ENCODE measurements around the gene SLC2A6.

Gene SLC2A6

DNA sequence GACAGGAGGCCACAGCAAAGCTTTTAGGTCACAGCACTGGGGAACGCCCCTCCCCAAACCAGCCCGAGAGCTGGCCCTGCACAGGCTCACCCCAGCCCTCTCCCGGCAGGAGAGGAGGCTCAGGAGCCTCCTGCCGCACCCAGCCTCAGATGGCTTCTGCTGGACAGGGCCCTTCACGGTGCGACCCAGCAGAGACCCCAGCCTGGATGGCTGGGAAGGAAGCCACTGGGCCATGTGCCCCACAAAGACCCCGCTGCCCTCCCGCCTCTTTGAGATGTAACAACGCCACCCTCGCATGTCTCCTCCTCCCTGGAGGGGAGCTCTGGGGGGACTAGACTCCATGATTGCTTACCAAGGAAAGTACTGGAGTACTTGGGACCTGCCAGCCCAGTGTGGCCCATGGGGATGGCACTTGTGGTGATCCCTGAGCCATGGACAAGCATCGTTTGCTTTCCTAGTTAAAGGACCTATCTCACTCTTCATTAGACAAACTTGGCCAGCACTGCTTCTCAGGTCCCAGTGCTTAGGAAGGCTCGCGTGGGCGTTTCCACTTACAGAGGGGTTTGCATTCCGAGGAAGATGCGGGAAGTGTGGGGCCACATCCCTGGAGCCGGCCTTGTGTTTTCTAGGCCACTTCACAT lies 36.8 kb upstream of the SLC2A6 start:
- no peak for DNase-seq (ENCODE audit: low spot score)

DNA sequence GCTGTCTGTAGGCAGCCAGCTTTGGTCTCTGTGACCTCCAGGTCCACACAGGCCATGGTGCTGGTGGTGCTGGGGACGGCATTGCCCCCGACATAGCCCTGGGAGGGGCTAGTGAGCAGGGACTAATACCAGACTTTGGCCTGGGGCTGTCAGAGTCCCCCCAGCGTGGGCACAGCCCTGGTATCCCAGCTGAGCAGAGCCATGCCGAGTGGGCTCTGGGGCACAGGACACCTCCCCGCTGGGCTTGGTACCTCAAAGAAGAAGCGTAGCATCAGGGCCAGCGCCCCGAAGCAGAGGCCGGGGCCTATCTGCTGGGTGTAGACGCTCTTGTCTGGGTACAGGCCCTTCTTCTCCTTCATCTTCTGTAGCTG lies 36.3 kb upstream of the SLC2A6 start:
- no peak for DNase-seq (ENCODE audit: low spot score)

DNA sequence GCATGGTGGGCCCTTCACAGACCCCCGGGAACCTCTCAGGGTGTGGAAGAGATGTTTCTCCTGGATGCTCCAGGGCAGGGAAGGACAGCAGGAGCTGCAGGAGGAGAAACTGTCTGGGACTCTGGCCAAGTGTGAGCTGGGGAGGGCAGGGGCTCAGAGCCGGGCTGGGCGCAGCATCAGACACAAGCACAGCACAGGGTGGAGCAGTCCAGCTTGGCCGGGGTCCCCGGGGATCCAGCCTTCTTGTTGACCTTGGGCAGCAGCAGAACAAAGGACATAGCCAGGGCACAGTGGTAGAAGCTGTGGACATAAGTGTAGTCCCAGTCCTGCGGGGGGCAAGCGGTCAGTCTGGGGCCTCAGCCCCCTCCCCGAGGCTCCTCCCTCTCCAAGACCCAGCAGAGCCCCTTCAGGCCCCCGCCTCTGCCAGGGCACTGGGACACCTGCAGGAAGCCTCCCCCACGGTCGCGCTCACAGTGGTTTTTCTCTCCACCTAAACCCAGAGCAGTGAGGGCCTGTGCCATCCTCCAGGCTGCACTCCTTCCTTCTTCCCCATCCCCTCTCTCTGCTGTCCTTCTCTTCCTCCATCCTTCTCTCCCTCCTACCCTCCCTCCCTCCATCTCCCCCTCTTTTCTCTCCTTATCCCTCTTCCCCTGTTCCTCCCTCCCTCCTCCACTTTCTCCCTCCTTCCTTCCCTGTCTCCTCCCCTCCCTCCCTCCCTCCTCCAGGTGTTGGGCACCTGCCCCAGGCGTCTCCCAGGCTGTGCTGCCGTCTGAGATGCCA lies 35.8 kb upstream of the SLC2A6 start:
- DNase-seq (ENCODE audit: low spot score): no peak

DNA sequence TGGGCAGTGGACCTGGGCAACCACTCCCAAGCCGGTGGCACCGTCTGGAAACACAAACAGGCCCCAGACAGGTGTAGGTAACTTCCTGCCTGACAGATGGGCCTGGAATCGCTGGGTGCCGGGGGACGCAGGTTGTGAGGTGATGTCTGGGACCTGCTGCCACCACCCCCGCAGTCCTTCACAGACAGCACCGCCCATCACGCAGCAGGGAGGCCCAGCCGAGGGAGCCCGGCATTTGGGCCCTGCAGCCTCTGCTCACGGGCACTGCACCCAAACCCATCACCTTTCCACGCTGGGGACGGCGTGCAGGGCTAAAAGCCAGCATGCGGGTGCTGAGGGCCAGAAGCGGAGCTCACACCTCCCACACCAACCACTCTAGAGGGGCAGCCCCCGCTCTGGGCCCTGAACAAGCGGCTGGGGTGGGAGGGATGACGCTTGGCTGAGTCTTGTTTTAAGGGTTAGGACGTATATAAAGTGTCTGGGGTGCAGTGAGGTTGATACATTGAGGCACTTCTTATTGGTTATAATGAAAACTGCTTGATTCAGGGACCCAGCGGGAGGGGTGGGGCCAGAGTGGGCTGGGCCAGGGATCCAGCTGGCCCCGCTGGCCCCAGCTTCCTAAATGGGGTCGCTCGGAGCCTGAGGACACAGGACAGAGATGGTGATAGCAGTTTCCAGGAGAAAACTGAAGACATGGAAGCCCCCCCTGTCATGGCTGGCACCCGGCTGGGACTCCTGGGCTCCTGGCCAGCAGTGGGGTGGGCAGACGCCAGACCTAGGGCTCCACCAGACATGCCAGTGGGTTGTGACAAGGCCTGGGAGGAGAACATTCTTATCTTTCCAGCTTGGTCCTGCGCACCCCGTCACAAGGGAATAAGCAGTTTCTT lies 34.6 kb upstream of the SLC2A6 start:
- DNase-seq (ENCODE audit: low spot score): no peak

DNA sequence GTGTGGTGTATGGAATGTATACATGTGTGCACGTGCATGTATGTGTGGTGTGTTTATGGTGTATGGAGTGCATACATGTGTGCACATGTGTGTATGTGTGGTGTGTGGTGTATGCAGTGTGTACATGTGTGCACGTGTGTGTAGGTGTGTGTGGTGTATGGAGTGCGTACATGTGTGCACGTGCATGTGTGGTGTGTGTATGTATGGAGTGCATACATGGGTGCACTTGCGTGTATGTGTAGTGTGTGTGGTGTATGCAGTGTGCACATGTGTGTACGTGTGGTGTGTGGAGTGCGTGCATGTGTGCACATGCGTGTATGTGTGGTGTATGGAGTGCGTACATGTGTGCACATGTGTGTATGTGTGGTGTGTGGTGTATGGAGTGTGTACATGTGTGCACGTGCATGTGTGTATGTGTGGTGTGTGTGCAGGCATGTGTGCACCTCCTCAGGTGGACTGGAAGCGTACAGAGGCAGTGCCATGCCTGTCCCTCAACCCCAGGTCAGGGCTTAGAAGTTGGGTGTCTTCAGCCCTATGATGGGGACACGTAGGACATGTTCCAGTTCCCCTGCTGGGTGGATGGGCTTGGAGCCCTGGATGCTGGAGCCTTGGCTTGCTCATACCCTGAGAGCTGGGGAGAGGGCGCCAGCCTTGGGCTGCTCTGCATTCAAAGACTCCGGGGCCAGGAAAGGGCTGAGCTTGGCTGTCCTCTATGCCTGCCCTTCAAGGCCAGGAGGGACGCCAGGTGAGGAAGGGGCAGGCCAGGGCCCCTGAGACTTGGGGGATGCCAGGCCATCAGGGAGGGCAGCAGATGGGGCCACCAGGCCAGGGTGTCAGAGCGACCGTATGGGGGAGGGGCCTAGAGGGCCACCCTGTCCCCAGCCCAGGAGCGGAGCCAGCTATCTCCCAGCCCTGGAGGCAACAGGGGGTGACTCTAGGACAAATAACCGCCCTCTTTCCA lies 33.6 kb upstream of the SLC2A6 start:
- no peak for DNase-seq (ENCODE audit: low spot score)

DNA sequence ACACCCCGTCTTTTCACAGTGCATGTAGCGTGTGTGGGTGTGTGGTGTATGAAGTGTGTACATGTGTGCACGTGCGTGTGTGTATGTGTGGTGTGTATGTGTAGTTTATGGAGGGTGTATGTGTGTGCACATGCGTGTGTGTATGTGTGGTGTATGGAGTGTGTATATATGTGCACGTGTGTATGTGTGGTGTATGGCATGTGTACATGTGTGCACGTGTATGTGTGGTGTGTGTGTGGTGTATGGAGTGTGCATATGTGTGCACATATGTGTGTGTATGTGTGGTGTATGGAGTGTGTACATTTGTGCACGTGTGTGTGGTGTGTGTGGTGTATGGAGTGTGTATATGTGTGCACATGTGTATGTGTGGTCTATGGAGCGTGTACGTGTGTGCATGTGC lies 32.7 kb upstream of the SLC2A6 start:
- DNase-seq (ENCODE audit: low spot score): no peak

DNA sequence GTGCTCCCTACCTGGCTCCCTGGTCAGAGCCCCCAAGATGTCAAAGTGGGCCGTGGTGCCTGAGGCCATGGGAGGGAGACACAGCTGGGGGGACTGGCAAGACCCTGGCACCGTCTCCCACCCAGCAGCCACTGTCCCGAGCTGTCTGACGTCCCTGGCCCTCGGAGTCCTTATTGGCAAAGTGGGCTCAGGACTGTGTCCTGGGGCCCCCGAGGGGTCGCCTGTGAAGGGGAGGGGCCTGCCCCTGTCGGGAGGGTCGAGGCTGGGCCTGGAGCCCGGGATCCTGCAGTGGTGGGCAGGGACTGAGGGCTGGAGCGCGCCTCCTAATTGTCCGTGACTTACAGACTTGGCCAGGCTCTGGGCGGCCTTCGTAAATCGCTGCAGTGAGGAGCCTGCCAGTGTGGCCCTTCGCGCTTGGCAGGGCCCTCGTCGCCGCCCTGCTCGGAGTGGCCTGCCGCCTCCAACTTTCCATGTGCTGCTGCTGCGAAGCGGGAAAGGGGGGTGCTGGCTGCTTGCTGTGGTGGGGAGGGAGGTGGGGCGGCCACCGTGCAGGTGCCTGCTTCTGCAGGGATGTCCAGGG lies 32.1 kb upstream of the SLC2A6 start:
- DNase-seq (ENCODE audit: low spot score): no peak

DNA sequence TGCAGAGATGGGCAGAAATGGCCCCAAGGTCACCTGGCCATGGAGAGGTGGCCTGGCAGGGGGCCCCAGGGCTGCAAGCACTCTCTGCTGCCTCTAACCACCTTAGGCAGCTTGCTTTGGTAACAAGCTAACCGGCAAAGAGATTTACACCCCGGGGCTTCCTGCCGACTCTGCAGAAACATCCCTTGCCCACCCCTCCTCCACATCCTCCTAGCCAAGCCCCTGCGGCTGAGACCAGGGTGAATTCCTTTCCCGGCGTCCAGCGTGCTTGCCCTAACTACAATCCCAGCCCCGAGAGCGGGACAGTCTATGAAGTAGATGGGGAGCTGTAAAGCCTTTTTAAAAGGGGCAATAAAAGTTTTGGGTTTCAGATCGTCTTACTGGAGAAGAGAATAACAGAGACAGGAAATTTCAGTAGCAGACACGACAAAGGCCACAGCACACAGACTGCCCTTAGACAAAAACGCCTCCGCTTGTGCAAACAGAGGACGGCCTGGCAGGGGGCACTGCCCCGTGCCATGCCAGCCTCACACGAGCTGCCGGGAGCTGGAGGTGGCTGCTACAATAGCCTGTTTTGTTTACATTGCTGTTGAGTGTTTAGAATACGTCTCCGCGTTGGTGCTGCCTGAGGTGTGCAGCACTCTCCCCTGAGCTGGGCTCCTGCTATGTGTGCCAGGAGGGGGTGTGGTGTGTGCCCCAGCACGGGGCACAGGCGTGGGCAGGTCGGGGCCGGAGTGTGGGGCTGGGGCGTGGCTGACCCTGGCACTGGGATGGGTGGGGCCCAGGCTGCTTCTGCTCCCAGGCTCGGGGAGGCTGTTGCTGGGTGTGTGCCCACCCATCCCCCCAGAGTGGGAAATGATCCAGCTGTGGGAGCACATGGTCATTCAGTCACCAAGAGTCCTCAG lies 30.5 kb upstream of the SLC2A6 start:
- no peak for DNase-seq (ENCODE audit: low spot score)

DNA sequence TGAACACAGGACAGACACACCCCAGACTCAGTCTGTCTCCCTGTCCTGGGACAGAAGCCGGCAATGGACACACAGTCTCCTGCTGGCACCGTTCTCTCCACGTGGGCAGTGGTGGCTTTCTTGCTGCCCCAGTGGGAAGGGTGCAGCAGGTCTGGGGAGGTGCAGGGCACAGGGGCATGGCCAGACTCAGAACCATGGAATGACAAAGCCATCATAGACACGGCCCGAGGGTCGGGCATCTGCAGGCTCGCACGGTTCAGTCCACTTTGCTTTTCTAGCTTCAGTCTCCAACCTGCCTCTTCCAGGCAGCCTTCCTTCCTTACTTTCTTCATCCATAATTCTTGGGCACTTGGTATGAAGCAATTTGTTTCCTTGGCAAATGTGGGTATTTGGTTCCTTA lies 29.1 kb upstream of the SLC2A6 start:
- no peak for DNase-seq (ENCODE audit: low spot score)

DNA sequence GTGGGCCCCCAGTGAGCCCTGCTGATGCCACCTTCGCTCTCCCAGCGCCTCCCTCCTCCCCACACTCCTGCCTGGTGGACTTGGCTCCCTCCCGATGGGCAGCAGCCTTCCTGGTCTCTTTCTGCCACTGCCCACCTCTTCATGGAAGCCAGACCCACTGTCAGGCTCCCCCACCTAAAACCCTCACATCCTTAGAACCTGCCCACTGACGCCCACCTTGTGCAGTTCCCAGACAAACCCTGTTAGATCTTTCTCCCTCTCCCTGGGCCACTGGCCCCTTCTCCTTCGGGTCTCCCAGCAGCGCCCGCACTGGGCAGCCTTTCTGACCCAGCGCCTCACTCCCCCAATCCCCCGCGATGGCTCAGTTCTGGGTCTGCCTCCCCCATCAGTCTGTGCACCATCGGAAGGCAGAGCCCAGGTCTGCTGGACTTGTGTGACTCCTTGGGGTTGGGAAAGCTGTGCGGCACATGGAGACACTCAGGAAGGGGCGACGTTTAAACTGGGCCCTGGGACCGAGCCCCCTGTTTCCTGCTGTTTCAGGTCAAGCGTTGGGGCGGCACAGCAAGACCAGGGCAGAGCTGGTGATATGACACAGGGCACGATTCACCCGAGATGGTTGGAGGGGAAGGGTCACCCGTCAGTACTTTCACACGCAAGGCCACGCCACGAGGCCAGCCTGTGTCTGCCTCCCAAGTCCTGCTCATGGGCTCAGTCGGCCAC lies 28.5 kb upstream of the SLC2A6 start:
- no peak for DNase-seq (ENCODE audit: low spot score)

DNA sequence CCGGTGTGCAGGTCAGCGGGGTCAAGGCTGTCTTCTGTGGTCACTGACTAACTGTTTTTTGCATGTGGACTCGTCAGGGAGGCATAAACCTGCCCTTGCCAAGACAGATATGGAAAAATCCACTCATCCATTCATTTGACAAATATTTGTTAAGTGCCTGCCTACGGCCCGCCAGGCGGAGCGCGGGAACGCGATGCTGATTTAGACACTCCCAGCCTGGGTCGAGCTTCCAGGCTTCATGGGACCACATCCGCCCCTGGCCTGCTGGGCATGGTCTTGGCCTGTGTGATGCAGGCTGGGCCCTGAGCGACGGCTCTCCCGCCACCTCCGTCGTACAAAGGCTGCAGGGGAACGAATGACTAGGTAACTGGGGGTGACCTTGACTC lies 27.7 kb upstream of the SLC2A6 start:
- DNase-seq (ENCODE audit: low spot score): no peak

DNA sequence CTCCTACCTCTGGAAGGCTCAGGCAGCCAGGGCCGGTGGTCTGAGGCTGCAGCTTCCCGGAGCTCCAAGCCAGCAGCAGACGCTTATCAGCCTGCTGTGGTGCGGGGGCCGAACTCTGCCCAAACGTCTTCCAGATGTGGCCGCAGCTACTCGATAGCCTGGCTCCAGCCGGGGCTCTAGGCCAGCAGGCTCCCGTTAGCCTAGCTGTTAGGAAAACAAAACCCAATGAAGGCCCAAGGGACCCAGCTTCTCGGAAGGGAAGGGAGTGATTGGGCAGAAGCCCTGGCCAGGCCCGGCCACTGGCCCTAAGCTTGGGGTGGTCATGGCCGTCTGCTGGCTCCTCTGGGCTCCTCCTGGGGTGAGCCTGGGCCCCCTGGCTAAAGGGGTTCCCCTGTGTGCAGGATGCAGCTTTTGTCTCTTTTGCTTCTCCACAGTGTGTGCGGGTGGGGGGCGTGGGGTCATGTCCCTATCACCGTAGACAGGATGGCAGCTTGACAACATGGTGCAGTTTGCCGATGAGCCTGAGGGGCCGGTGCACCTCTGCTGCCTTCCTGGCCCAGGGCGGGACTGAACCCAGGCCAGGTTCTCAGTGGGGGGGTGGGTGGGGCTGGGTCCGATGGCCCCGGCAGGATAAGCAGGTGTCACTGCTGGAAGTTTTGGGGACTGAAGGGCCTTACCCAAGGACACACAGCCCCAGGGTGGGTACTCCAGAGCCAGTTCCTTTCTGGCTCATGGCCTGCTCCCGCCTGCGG lies 27.2 kb upstream of the SLC2A6 start:
- no peak for DNase-seq (ENCODE audit: low spot score)

DNA sequence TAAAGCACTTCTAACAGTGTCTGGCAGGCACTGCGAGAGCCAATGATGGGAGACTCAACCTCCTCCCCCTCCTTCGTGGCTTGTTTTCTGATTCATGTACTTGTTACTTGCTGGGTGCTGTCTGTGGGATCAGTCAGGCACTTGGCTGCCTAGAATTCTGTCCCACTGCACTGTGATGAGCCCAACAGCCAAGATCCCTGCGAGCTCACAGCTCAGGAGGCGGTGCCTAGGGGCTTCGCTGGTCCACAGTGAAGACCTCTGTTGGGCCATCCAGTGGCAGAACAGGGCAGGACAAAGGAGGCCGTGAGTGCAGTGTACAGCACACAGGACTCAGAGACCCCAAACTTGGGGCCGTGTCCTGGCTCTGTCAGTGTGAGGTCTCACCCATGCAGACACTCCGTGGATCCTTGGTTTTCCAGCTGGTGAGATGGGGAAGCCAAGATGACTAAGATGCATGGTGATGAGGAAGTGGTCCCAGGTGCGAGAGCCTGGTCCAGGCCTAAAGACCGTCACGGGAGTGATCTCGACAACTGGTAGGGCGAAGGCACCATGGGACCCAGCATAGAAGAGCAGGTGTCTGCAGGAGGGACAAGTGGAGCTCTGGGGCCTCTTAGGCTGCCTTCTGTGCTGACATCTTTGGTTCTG lies 26.4 kb upstream of the SLC2A6 start:
- DNase-seq (ENCODE audit: low spot score): no peak

DNA sequence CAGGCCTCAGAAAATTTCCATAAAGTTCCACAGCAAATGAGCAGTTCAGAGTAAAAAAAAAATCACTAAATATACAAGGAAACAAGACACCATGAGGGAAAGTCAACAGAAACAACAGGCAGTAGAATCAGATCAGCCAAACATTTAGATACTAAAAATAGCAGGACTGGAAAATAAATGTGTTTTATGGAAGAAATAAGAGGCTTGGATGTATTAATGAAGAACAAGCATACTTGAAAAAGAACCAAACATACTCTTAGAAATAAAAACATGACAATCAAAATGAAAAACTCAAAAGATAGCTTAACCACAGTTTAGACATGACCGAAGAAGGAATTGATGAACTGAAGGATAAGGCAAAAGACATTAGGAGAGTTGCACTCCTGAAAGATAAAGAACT lies 23.2 kb upstream of the SLC2A6 start:
- no peak for DNase-seq (ENCODE audit: low spot score)

DNA sequence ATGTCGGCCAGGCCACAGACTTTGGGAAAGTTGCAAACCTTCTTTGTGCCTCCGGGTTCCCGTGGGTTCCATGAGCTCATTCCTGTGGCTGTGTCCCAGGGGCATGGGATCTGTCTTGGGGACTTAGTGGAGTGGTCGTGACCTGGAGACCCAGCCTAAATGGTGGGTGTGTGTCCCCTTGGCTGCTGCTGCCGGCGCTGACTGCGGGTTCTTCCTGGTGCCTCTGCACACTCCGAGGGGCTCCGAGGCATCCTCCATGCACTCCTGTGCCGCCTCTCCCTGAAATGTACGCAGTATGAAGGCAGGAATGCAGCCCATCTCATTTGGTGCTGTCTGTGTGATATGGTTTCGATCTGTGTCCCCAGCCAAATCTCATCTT lies 21.0 kb upstream of the SLC2A6 start:
- DNase-seq (ENCODE audit: low spot score): no peak

DNA sequence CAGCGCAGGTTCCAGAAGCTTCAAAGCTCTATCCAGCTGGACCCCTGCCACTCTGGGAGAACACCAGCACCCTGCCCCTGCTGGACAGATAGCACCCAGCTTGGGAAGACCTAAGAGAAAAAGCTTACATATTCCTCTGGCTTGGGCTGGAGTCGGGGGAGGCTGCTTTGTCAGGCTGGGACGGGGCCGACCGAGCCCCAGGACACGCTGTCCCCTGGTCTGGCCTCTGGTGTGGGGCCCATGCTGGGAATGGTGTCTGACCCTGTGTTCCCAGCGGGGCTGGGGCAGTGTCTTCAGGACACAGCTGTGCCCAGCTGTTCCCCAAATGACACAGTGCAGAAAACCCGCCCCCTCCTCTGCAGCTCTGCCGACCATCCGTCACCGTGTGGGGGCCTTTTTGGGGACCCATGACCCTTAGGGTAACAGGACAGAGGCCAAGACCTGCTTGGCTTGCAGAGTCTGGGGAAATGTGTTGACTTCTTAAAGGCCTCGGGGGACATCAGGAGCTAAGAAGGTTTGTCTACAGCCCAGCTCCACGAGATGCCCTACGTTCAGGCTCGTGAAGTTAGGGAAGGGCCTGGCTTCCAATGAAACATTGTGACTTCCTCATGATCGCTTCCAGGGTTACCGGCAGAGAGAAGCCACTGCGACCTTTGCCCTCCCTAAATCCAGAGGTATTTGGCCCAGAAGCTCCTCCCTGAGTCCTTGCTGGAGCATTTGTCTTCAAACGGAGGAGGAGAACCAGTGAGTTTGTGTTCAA lies 20.4 kb upstream of the SLC2A6 start:
- no peak for DNase-seq (ENCODE audit: low spot score)

All from left forelimb (tissue), 1 donor.